GM12878 (cell line): ENCODE measurements around the gene SNX4. TPM values are rescaled to one million over a fixed set of nuclear protein-coding genes. Genes with fewer than 3 reads are reported as not detected.
"Not testable (repeated sequence)": the region's sequence is repeated elsewhere in the genome, so short reads cannot be mapped to it uniquely, and the experiment has no call there.

Source experiments
- ATAC-seq: fragments of 200-7000 bp; cut with Tn5 transposase; 3 replicates; pipeline ENCODE4 v1.9.1; 2020; ENCODE audit warnings: mild to moderate bottlenecking, moderate library complexity
- BruUV-seq: library from RNA; stranded (reverse); fragments of 400-500 nt; replicated peaks from 2 replicates; lab custom pipeline; 2021; lab: Mats Ljungman, UMichigan
- CTCF ChIA-PET: fragments of 300-600 bp; sonication (Branson Sonifier 250); formaldehyde crosslinking; extraction: SDS; loops from one replicate; lab custom pipeline; 2021; ENCODE audit warnings: inconsistent platforms; lab: Yijun Ruan, JAX
- POLR2A ChIA-PET: fragments of 350-600 bp; formaldehyde crosslinking; extraction: SDS; loops from one replicate; lab custom pipeline; 2021; ENCODE audit warnings: inconsistent platforms; lab: Charles Lee
- RAD21 ChIA-PET: fragments of 300-600 bp; sonication (Branson Sonifier 250); formaldehyde crosslinking; loops from one replicate; lab custom pipeline; 2023; ENCODE audit warnings: antibody characterized with exemption; ENCODE audit not compliant: unreplicated experiment; lab: Charles Lee
- SMC1A ChIA-PET: fragments of 300-600 bp; sonication (Branson Sonifier 250); formaldehyde crosslinking; loops from one replicate; lab custom pipeline; 2023; ENCODE audit not compliant: unreplicated experiment, uncharacterized antibody; lab: Charles Lee
- DNase-seq: peaks from one replicate; pipeline ENCODE4 v3.0.0-alpha.2; 2011; ENCODE audit warnings: low read depth, low spot score
- FAIRE-seq: peaks from 3 replicates; lab custom pipeline; 2011; peaks lifted over from hg19 to GRCh38; lab: Jason Lieb, UNC
- H2AFZ ChIP-seq: 2 replicates; pipeline ENCODE4 v1.6.0; 2011; ENCODE audit warnings: low read depth, low read length, control low read depth; ENCODE audit not compliant: control insufficient read depth
- H3K27ac ChIP-seq: 2 replicates; pipeline ENCODE4 v1.5.1; 2011; ENCODE audit warnings: control low read depth; ENCODE audit not compliant: control insufficient read depth, insufficient read depth
- H3K27me3 ChIP-seq, 2 experiments: replicated peaks in 1 of 2; 2 replicates each; pipeline versions ENCODE4 v1.6.0 to v1.6.1; 2011; ENCODE audit warnings: low read length in 1 of 2; ENCODE audit not compliant: control insufficient read depth in 2 of 2, insufficient read depth in 2 of 2
- H3K36me3 ChIP-seq, 2 experiments: 2 replicates each; pipeline ENCODE4 v1.5.1; 2011; ENCODE audit warnings: low read length in 1 of 2; ENCODE audit not compliant: control insufficient read depth in 2 of 2, insufficient read depth in 2 of 2
- H3K4me1 ChIP-seq: 2 replicates; pipeline ENCODE4 v1.6.1; 2011; ENCODE audit warnings: mild to moderate bottlenecking, low read length, moderate library complexity, mixed read lengths; ENCODE audit not compliant: control insufficient read depth, insufficient read depth
- H3K4me2 ChIP-seq: 2 replicates; pipeline ENCODE4 v1.6.0; 2011; ENCODE audit warnings: control low read depth; ENCODE audit not compliant: control insufficient read depth, insufficient read depth
- H3K4me3 ChIP-seq: fragments of 200-600 bp; sonication (generic); 2 replicates; pipeline ENCODE4 v1.5.1; 2016
- H3K79me2 ChIP-seq: 2 replicates; pipeline ENCODE4 v1.6.0; 2011; ENCODE audit warnings: low read length; ENCODE audit not compliant: control insufficient read depth, insufficient read depth
- H3K9ac ChIP-seq: 2 replicates; pipeline ENCODE4 v1.8.0; 2011; ENCODE audit warnings: low read length, control low read depth, mixed read lengths; ENCODE audit not compliant: control insufficient read depth, insufficient read depth
- H3K9me3 ChIP-seq: replicated peaks from 3 replicates; pipeline ENCODE4 v1.5.1; 2011; ENCODE audit warnings: mild to moderate bottlenecking, low read length; ENCODE audit not compliant: control insufficient read depth, insufficient read depth
- H4K20me1 ChIP-seq: 2 replicates; pipeline ENCODE4 v1.6.0; 2011; ENCODE audit not compliant: control insufficient read depth, insufficient read depth
- NBN ChIP-seq: fragments of 450-650 bp; IDR thresholded peaks from 2 replicates; pipeline ENCODE4 v1.6.1; 2016
- RAD51 ChIP-seq: fragments of 450-650 bp; IDR thresholded peaks from 2 replicates; pipeline ENCODE4 v1.6.1; 2016; ENCODE audit warnings: moderate library complexity, mild to moderate bottlenecking, inconsistent platforms
- WRNIP1 ChIP-seq: IDR thresholded peaks from 2 replicates; pipeline ENCODE4 v1.6.1; 2011; ENCODE audit warnings: low read depth, low read length, improper control_type of control experiment, borderline replicate concordance
- ZBTB40 ChIP-seq: fragments of 450-650 bp; IDR thresholded peaks from 2 replicates; pipeline ENCODE4 v1.6.1; 2016; ENCODE audit warnings: mild to moderate bottlenecking, moderate library complexity, borderline replicate concordance
- ZNF384 ChIP-seq: IDR thresholded peaks from 2 replicates; pipeline ENCODE4 v1.6.1; 2012; ENCODE audit warnings: low read depth, mild to moderate bottlenecking, low read length, improper control_type of control experiment, borderline replicate concordance
- WGBS: methylation state at CpG from one replicate; pipeline ENCODE4 v1.1.6; 2016; ENCODE audit warnings: low lambda C conversion rate; ENCODE audit not compliant: insufficient replicate concordance, insufficient coverage; ENCODE audit errors: missing lambda C conversion rate; 5-methylcytosine and 5-hydroxymethylcytosine counted together
- in situ Hi-C: fragments of 300-500 bp; cut with MboI; formaldehyde crosslinking; loops from 9 replicates; pipeline ENCODE4 v1.14.3; 2018; ENCODE audit warnings: mixed read lengths
- intact Hi-C: fragments of 100-400 bp; cut with micrococcal nuclease; formaldehyde crosslinking; loops from one replicate; pipeline ENCODE4 v1.14.2; 2022; ENCODE audit not compliant: unreplicated experiment
- polyA plus RNA-seq, 11 experiments: library from polyadenylated mRNA; depleted of rRNA in 4 of 11; unstranded in 6 of 11; stranded (reverse) in 5 of 11; fragments of >200 nt; fragmentation: Nextera tagmentation in 4 of 11; fragmentation: Illumina TruSeq in 1 of 11; extraction: Ambion mirVana in 4 of 11; extraction: Trizol in 1 of 11; gene quantifications; 1 replicate in 1 of 11; 2 replicates in 10 of 11; pipeline versions ENCODE4 v1.2.1 to v1.2.3, GENCODE V29; 2011 to 2016; ENCODE audit warnings: inconsistent platforms in 2 of 11, missing spikeins in 2 of 11, low read depth in 1 of 11
- total RNA-seq, 4 experiments: library from RNA; depleted of rRNA in 3 of 4; stranded (reverse); fragments of >200 nt in 3 of 4; fragmentation: Illumina TruSeq in 1 of 4; extraction: Trizol in 1 of 4; gene quantifications; 2 replicates each; pipeline versions ENCODE4 v1.2.1 to v1.2.3, GENCODE V29; 2013 to 2021
- TF ChIP-seq, protein P1 (sequence below): fragments of 450-650 bp; IDR thresholded peaks from 2 replicates; pipeline ENCODE4 v1.6.1; 2016; ENCODE audit warnings: mild to moderate bottlenecking

Gene SNX4
- total and polyA plus RNA-seq, 10 of the 15 experiments (the other 5 are each of a cell fraction or from before 2014, with no cell fraction given): 33.4 to 94.5 (median 60.5) TPM

DNA sequence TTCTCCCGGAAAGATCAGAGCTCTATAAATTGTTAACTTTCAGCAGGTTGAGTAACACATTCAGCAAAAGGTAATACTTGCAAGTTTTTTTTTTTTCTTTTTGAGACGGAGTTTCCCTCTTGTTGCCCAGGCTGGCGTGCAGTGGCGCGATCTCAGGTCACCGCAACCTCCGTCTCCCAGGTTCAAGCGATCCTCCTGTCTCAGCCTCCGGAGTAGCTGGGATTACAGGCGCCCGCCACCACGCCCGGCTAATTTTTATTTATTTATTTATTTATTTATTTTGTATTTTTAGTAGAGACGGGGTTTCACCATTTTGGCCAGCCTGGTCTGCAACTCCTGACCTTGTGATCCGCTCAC lies 539 bp upstream of the SNX4 start:
- ATAC-seq, intact Hi-C loops, FAIRE-seq, in situ Hi-C loops, H4K20me1 ChIP-seq, H3K9me3 ChIP-seq, H3K36me3 ChIP-seq, DNase-seq: not testable (repeated sequence)
- ChIA-PET RAD21 (interaction anchor here (0.7 to 1.5 kb wide), 9 partner anchors 9 to 335 kb away, joined by 3 to 5 read pairs (median 3); no protein-coding TSS in a partner anchor), CTCF (interaction anchor here (0.6 to 4.4 kb wide), 6 partner anchors 34 to 288 kb away, joined by 3 to 31 read pairs (median 3); no protein-coding TSS in a partner anchor), SMC1A (interaction anchor here (0.6 to 2.6 kb wide), 10 partner anchors 9 to 787 kb away, joined by 3 to 12 read pairs (median 4); no protein-coding TSS in a partner anchor), POLR2A (interaction anchor here (0.6 to 1.8 kb wide), 6 partner anchors 12 to 75 kb away, joined by 3 to 15 read pairs (median 6); partner anchors contain the start of gene OSBPL11)
- peak overlapping the region; percentile 99 for H3K4me3 ChIP-seq
- 58% methylated on average over 15 of the region's 15 CpGs for WGBS
- TSS peak; percentile 95 for BruUV-seq
- H3K79me2 ChIP-seq: peaks cover 44% of the 10 kb centered on the region
- peak overlapping the region; percentile 86 for H3K4me2 ChIP-seq
- peak overlapping the region; percentile 82 for H3K27ac ChIP-seq
- TF ChIP-seq ZNF384: 0 out of 2 replicates have a peak, but pooled peaks have one; percentile 15
- TF ChIP-seq NBN: peak; percentile 13; the same call in 1 of the 2 replicates
- TF ChIP-seq, protein P1, sequence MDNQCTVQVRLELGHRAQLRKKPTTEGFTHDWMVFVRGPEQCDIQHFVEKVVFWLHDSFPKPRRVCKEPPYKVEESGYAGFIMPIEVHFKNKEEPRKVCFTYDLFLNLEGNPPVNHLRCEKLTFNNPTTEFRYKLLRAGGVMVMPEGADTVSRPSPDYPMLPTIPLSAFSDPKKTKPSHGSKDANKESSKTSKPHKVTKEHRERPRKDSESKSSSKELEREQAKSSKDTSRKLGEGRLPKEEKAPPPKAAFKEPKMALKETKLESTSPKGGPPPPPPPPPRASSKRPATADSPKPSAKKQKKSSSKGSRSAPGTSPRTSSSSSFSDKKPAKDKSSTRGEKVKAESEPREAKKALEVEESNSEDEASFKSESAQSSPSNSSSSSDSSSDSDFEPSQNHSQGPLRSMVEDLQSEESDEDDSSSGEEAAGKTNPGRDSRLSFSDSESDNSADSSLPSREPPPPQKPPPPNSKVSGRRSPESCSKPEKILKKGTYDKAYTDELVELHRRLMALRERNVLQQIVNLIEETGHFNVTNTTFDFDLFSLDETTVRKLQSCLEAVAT: peak; percentile 99
- 0 out of 2 replicates have a peak, but pooled peaks have one; percentile 1 for TF ChIP-seq WRNIP1
- TF ChIP-seq ZBTB40: peak; percentile 49; the same call in 1 of the 2 replicates
- TF ChIP-seq RAD51: peak; percentile 4; the same call in 1 of the 2 replicates
- TF ChIP-seq, all 136 proteins: peak for 6; not testable (repeated sequence) for 130
- H3K27me3 ChIP-seq: not testable (repeated sequence)
- Histone ChIP-seq H2AFZ (peak overlapping the region; percentile 98), H3K4me1 (peaks cover 15% of the 10 kb centered on the region), H3K9ac (peak overlapping the region; percentile 91)
